WTC11 (cell line): ENCODE measurements around the gene COL27A1. TPM values are rescaled to one million over a fixed set of nuclear protein-coding genes. Genes with fewer than 3 reads are reported as not detected.

ENCODE experiments used
- ATAC-seq: fragments of 200-7000 bp; cut with Tn5 transposase; 2 replicates; pipeline ENCODE4 v1.10.0; 2021; ENCODE audit warnings: mild to moderate bottlenecking, moderate library complexity
- CTCF ChIA-PET: fragments of 300-600 bp; sonication (Branson Sonifier 250); formaldehyde crosslinking; loops from one replicate; lab custom pipeline; 2021; ENCODE audit warnings: antibody characterized with exemption; lab: Charles Lee
- POLR2A ChIA-PET: fragments of 350-600 bp; sonication (Branson Sonifier 250); formaldehyde crosslinking; loops from one replicate; lab custom pipeline; 2021; ENCODE audit warnings: antibody characterized with exemption; lab: Charles Lee
- DNase-seq: peaks from one replicate; pipeline ENCODE4 v3.0.0; 2021; ENCODE audit warnings: low spot score
- H3K27ac Mint-ChIP-seq: 2 replicates; pipeline ENCODE4 v1.8.0; 2021; ENCODE audit warnings: mixed read lengths
- H3K27me3 Mint-ChIP-seq: 2 replicates; pipeline ENCODE4 v1.8.0; 2021; ENCODE audit warnings: low read depth, mild to moderate bottlenecking, moderate library complexity, mixed read lengths
- H3K36me3 Mint-ChIP-seq: 2 replicates; pipeline ENCODE4 v1.8.0; 2021; ENCODE audit warnings: mixed read lengths
- H3K4me1 Mint-ChIP-seq: 2 replicates; pipeline ENCODE4 v1.8.0; 2022; ENCODE audit warnings: mixed read lengths
- H3K4me3 Mint-ChIP-seq: 2 replicates; pipeline ENCODE4 v1.8.0; 2021; ENCODE audit warnings: mild to moderate bottlenecking, moderate library complexity, mixed read lengths
- H3K9me3 Mint-ChIP-seq: 2 replicates; pipeline ENCODE4 v1.8.0; 2021; ENCODE audit warnings: mixed read lengths
- ATF1 ChIP-seq: sonication (generic); formaldehyde crosslinking; IDR thresholded peaks from 2 replicates; pipeline ENCODE4 v1.8.1; 2023; ENCODE audit warnings: mild to moderate bottlenecking, moderate library complexity, missing genetic modification reagents
- CBFB ChIP-seq: sonication (generic); formaldehyde crosslinking; IDR thresholded peaks from 2 replicates; pipeline ENCODE4 v1.8.1; 2022; ENCODE audit warnings: mild to moderate bottlenecking, low read depth, missing genetic modification reagents
- CREM ChIP-seq: sonication (generic); formaldehyde crosslinking; IDR thresholded peaks from 2 replicates; pipeline ENCODE4 v1.8.1; 2022; ENCODE audit warnings: mild to moderate bottlenecking, missing genetic modification reagents, moderate library complexity
- EMX1 ChIP-seq: fragments of 250-450 bp; sonication (Bioruptor Pico); IDR thresholded peaks from 2 replicates; pipeline ENCODE4 v1.8.0; 2021; ENCODE audit warnings: mild to moderate bottlenecking
- FOXK1 ChIP-seq: sonication (generic); formaldehyde crosslinking; IDR thresholded peaks from 2 replicates; pipeline ENCODE4 v1.8.0; 2022; ENCODE audit warnings: mild to moderate bottlenecking, moderate library complexity, missing genetic modification reagents
- MYBL2 ChIP-seq: sonication (generic); formaldehyde crosslinking; IDR thresholded peaks from 2 replicates; pipeline ENCODE4 v1.8.1; 2023; ENCODE audit warnings: mild to moderate bottlenecking, moderate library complexity, missing genetic modification reagents
- NFATC4 ChIP-seq: fragments of 250-450 bp; sonication (Bioruptor Pico); IDR thresholded peaks from 2 replicates; pipeline ENCODE4 v1.9.0; 2021; ENCODE audit warnings: mild to moderate bottlenecking
- SMAD3 ChIP-seq: sonication (generic); formaldehyde crosslinking; IDR thresholded peaks from 2 replicates; pipeline ENCODE4 v1.8.0; 2022; ENCODE audit warnings: missing genetic modification reagents, mild to moderate bottlenecking, borderline replicate concordance
- ZBTB21 ChIP-seq: sonication (generic); formaldehyde crosslinking; IDR thresholded peaks from 2 replicates; pipeline ENCODE4 v1.8.1; 2023; ENCODE audit warnings: mild to moderate bottlenecking, missing genetic modification reagents, borderline replicate concordance
- ZNF671 ChIP-seq: fragments of 250-450 bp; sonication (Bioruptor Pico); IDR thresholded peaks from 2 replicates; pipeline ENCODE4 v1.8.0; 2021; ENCODE audit warnings: mild to moderate bottlenecking
- total RNA-seq: library from RNA; stranded (reverse); gene quantifications from 3 replicates; pipeline ENCODE4 v1.2.3, GENCODE V29; 2021
- TF ChIP-seq, protein P1 (sequence below): sonication (generic); formaldehyde crosslinking; IDR thresholded peaks from 2 replicates; pipeline ENCODE4 v1.8.0; 2022; ENCODE audit warnings: mild to moderate bottlenecking, missing genetic modification reagents
- TF ChIP-seq, protein P2 (sequence below): sonication (generic); formaldehyde crosslinking; conservative IDR thresholded peaks from 2 replicates; pipeline ENCODE4 v1.8.1; 2022; ENCODE audit warnings: mild to moderate bottlenecking, missing genetic modification reagents
- TF ChIP-seq, protein P3 (sequence below): sonication (generic); formaldehyde crosslinking; IDR thresholded peaks from 2 replicates; pipeline ENCODE4 v1.8.0; 2023; ENCODE audit warnings: missing genetic modification reagents, mild to moderate bottlenecking, borderline replicate concordance
- TF ChIP-seq, protein P4 (sequence below): sonication (generic); formaldehyde crosslinking; IDR thresholded peaks from 2 replicates; pipeline ENCODE4 v1.8.1; 2022; ENCODE audit warnings: low read depth, missing genetic modification reagents, borderline replicate concordance
- TF ChIP-seq, protein P5 (sequence below): sonication (generic); formaldehyde crosslinking; IDR thresholded peaks from 2 replicates; pipeline ENCODE4 v1.8.1; 2023; ENCODE audit warnings: mild to moderate bottlenecking, missing genetic modification reagents
- TF ChIP-seq, protein P6 (sequence below): fragments of 250-450 bp; sonication (Bioruptor Pico); IDR thresholded peaks from 2 replicates; pipeline ENCODE4 v1.9.0; 2021; ENCODE audit warnings: mild to moderate bottlenecking, borderline replicate concordance
- TF ChIP-seq, protein P7 (sequence below): sonication (generic); formaldehyde crosslinking; IDR thresholded peaks from 2 replicates; pipeline ENCODE4 v1.8.0; 2022; ENCODE audit warnings: mild to moderate bottlenecking, missing genetic modification reagents

COL27A1 gene
- total RNA-seq, 1 experiment from 2014 or later = 47.5 TPM

DNA sequence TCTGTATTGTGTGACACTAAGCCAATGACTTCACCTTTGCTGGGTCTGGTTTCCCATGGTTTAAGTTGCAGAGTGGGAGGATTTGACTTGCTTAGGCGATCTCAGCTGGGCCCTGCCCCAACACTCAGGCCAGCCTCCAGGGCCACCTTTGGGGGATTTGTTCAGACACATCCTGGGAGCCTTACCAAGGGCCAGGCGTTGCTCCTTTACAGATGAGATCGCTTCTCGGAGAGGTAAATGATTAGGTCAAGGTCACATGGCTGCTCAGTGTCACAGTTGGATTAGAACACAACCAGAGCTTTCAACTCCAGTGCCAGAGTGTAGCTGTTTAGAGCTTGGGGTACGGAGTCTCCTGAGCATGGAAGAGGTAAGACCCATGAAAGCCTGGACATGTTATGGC, 57.5 kb downstream of the COL27A1 start:
- no peak overlapping the region for H3K4me3 Mint-ChIP-seq
- TF ChIP-seq ZBTB21 (CRISPR knock-in tag) (no peak), MYBL2 (CRISPR knock-in tag) (no peak), CREM (no peak), CBFB (CRISPR knock-in tag) (no peak), ZNF671 (CRISPR knock-in tag) (no peak), ATF1 (CRISPR knock-in tag) (no peak), NFATC4 (CRISPR knock-in tag) (no peak), SMAD3 (no peak), EMX1 (CRISPR knock-in tag) (no peak), FOXK1 (CRISPR knock-in tag) (no peak)
- TF ChIP-seq, protein P1, sequence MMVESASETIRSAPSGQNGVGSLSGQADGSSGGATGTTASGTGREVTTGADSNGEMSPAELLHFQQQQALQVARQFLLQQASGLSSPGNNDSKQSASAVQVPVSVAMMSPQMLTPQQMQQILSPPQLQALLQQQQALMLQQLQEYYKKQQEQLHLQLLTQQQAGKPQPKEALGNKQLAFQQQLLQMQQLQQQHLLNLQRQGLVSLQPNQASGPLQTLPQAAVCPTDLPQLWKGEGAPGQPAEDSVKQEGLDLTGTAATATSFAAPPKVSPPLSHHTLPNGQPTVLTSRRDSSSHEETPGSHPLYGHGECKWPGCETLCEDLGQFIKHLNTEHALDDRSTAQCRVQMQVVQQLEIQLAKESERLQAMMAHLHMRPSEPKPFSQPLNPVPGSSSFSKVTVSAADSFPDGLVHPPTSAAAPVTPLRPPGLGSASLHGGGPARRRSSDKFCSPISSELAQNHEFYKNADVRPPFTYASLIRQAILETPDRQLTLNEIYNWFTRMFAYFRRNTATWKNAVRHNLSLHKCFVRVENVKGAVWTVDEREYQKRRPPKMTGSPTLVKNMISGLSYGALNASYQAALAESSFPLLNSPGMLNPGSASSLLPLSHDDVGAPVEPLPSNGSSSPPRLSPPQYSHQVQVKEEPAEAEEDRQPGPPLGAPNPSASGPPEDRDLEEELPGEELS (CRISPR knock-in tag) = no peak
- TF ChIP-seq, protein P2, sequence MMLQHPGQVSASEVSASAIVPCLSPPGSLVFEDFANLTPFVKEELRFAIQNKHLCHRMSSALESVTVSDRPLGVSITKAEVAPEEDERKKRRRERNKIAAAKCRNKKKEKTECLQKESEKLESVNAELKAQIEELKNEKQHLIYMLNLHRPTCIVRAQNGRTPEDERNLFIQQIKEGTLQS = no peak
- TF ChIP-seq, protein P3, sequence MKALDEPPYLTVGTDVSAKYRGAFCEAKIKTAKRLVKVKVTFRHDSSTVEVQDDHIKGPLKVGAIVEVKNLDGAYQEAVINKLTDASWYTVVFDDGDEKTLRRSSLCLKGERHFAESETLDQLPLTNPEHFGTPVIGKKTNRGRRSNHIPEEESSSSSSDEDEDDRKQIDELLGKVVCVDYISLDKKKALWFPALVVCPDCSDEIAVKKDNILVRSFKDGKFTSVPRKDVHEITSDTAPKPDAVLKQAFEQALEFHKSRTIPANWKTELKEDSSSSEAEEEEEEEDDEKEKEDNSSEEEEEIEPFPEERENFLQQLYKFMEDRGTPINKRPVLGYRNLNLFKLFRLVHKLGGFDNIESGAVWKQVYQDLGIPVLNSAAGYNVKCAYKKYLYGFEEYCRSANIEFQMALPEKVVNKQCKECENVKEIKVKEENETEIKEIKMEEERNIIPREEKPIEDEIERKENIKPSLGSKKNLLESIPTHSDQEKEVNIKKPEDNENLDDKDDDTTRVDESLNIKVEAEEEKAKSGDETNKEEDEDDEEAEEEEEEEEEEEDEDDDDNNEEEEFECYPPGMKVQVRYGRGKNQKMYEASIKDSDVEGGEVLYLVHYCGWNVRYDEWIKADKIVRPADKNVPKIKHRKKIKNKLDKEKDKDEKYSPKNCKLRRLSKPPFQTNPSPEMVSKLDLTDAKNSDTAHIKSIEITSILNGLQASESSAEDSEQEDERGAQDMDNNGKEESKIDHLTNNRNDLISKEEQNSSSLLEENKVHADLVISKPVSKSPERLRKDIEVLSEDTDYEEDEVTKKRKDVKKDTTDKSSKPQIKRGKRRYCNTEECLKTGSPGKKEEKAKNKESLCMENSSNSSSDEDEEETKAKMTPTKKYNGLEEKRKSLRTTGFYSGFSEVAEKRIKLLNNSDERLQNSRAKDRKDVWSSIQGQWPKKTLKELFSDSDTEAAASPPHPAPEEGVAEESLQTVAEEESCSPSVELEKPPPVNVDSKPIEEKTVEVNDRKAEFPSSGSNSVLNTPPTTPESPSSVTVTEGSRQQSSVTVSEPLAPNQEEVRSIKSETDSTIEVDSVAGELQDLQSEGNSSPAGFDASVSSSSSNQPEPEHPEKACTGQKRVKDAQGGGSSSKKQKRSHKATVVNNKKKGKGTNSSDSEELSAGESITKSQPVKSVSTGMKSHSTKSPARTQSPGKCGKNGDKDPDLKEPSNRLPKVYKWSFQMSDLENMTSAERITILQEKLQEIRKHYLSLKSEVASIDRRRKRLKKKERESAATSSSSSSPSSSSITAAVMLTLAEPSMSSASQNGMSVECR = no peak
- TF ChIP-seq, protein P4, sequence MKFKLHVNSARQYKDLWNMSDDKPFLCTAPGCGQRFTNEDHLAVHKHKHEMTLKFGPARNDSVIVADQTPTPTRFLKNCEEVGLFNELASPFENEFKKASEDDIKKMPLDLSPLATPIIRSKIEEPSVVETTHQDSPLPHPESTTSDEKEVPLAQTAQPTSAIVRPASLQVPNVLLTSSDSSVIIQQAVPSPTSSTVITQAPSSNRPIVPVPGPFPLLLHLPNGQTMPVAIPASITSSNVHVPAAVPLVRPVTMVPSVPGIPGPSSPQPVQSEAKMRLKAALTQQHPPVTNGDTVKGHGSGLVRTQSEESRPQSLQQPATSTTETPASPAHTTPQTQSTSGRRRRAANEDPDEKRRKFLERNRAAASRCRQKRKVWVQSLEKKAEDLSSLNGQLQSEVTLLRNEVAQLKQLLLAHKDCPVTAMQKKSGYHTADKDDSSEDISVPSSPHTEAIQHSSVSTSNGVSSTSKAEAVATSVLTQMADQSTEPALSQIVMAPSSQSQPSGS (CRISPR knock-in tag) = no peak
- TF ChIP-seq, protein P5, sequence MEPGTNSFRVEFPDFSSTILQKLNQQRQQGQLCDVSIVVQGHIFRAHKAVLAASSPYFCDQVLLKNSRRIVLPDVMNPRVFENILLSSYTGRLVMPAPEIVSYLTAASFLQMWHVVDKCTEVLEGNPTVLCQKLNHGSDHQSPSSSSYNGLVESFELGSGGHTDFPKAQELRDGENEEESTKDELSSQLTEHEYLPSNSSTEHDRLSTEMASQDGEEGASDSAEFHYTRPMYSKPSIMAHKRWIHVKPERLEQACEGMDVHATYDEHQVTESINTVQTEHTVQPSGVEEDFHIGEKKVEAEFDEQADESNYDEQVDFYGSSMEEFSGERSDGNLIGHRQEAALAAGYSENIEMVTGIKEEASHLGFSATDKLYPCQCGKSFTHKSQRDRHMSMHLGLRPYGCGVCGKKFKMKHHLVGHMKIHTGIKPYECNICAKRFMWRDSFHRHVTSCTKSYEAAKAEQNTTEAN (CRISPR knock-in tag) = no peak
- TF ChIP-seq, protein P6, sequence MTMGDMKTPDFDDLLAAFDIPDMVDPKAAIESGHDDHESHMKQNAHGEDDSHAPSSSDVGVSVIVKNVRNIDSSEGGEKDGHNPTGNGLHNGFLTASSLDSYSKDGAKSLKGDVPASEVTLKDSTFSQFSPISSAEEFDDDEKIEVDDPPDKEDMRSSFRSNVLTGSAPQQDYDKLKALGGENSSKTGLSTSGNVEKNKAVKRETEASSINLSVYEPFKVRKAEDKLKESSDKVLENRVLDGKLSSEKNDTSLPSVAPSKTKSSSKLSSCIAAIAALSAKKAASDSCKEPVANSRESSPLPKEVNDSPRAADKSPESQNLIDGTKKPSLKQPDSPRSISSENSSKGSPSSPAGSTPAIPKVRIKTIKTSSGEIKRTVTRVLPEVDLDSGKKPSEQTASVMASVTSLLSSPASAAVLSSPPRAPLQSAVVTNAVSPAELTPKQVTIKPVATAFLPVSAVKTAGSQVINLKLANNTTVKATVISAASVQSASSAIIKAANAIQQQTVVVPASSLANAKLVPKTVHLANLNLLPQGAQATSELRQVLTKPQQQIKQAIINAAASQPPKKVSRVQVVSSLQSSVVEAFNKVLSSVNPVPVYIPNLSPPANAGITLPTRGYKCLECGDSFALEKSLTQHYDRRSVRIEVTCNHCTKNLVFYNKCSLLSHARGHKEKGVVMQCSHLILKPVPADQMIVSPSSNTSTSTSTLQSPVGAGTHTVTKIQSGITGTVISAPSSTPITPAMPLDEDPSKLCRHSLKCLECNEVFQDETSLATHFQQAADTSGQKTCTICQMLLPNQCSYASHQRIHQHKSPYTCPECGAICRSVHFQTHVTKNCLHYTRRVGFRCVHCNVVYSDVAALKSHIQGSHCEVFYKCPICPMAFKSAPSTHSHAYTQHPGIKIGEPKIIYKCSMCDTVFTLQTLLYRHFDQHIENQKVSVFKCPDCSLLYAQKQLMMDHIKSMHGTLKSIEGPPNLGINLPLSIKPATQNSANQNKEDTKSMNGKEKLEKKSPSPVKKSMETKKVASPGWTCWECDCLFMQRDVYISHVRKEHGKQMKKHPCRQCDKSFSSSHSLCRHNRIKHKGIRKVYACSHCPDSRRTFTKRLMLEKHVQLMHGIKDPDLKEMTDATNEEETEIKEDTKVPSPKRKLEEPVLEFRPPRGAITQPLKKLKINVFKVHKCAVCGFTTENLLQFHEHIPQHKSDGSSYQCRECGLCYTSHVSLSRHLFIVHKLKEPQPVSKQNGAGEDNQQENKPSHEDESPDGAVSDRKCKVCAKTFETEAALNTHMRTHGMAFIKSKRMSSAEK = no peak
- TF ChIP-seq, protein P7, sequence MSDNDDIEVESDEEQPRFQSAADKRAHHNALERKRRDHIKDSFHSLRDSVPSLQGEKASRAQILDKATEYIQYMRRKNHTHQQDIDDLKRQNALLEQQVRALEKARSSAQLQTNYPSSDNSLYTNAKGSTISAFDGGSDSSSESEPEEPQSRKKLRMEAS (CRISPR knock-in tag) = no peak
- H3K27ac Mint-ChIP-seq = no peak overlapping the region
- no peaks in the 10 kb centered on the region for H3K9me3 Mint-ChIP-seq
- no peak for DNase-seq
- H3K4me1 Mint-ChIP-seq = no peaks in the 10 kb centered on the region
- peaks cover 11% of the 10 kb centered on the region; the same call in 1 of the 2 replicates for H3K36me3 Mint-ChIP-seq
- ChIA-PET CTCF (interaction anchor here (1.5 kb wide), 1 partner anchor 26 kb away, joined by 4 read pairs; no protein-coding TSS in a partner anchor), POLR2A (no interaction called here)
- ATAC-seq = no peak
- H3K27me3 Mint-ChIP-seq = no peaks in the 10 kb centered on the region
